ENCODE results near the gene PLA2G7.

Gene PLA2G7

DNA sequence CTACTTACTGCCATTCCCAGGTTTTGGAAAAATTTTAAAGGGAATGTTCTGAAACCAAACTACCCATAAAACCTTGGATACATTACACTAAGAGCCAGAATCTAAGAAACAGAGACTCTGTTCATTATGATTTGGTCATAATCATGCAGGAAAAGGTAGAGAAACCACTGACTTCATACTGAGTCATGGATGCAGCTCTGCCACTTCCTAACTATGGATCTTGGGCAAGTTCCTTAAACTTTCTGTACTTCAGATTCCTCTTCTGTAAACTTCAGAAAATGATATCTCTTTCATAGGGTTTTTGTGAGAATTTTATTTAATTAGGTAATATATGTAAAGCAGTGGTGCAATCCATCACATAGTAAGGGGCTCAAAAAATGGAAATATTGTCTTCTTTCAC is 20.0 kb downstream of the PLA2G7 start:
- DNase-seq (ENCODE audit: extremely low read depth, insufficient read length) = no peak
- no peaks in the 10 kb centered on the region for H3K36me3 ChIP-seq (ENCODE audit: control insufficient read depth, insufficient read depth, low read length)
- no peaks in the 10 kb centered on the region for H3K27me3 ChIP-seq (replicated peaks; ENCODE audit: control insufficient read depth, insufficient read depth, low read length)
- no peak overlapping the region for H3K4me3 ChIP-seq (replicated peaks; ENCODE audit: low read depth, low read length)
- TF ChIP-seq, protein P1, sequence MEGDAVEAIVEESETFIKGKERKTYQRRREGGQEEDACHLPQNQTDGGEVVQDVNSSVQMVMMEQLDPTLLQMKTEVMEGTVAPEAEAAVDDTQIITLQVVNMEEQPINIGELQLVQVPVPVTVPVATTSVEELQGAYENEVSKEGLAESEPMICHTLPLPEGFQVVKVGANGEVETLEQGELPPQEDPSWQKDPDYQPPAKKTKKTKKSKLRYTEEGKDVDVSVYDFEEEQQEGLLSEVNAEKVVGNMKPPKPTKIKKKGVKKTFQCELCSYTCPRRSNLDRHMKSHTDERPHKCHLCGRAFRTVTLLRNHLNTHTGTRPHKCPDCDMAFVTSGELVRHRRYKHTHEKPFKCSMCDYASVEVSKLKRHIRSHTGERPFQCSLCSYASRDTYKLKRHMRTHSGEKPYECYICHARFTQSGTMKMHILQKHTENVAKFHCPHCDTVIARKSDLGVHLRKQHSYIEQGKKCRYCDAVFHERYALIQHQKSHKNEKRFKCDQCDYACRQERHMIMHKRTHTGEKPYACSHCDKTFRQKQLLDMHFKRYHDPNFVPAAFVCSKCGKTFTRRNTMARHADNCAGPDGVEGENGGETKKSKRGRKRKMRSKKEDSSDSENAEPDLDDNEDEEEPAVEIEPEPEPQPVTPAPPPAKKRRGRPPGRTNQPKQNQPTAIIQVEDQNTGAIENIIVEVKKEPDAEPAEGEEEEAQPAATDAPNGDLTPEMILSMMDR (IDR thresholded peaks at IDR 0.05; ENCODE audit: insufficient read depth, low read length, poor library complexity, severe bottlenecking) = no peak

DNA sequence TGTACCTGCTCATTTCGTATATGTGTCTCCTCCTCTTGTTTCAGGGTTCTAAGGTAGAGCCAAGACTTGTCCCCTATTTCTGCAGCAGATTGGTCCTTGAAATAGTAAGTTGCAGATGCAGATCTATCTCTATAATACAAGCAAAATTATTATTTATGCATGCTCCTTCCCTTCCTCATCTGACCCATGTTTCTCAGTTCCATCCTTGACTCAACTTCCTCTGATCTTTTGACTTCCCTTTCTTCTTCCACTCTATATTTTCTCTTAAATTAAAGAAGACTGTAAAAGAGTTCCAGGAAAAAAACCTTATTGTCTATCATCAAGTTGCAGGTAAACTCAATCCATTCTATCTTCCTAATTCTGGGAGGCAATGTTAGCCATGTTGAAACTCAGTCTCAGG is 23.7 kb downstream of the PLA2G7 start:
- Histone ChIP-seq H3K4me3 (replicated peaks; ENCODE audit: low read depth, low read length) (no peak overlapping the region), H3K27me3 (replicated peaks; ENCODE audit: control insufficient read depth, insufficient read depth, low read length) (no peaks in the 10 kb centered on the region), H3K36me3 (ENCODE audit: control insufficient read depth, insufficient read depth, low read length) (no peaks in the 10 kb centered on the region)
- TF ChIP-seq, protein P1 (IDR thresholded peaks at IDR 0.05; ENCODE audit: insufficient read depth, low read length, poor library complexity, severe bottlenecking) = no peak
- no peak for DNase-seq (ENCODE audit: extremely low read depth, insufficient read length)

DNA sequence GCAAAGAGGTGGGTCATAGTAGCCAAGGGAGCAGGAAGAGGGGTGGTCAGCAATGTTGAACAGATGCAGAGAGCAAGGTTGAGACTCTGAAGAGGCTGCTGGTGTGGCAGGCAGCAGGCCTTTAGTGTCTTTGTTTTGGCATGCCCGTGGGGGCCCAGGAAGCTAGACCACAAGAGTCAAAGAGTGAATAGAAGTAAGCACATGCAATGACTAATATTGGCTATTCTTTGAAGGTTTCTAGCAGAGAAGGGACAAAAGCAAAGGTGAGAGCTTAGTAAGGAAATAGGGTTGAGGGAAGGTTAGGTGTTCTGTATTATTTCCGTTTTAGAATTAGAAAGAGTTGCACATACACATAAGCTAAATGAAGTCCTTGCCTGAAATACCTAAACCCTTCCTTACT is 28.7 kb downstream of the PLA2G7 start:
- H3K36me3 ChIP-seq (ENCODE audit: control insufficient read depth, insufficient read depth, low read length) = no peaks in the 10 kb centered on the region
- no peaks in the 10 kb centered on the region for H3K27me3 ChIP-seq (replicated peaks; ENCODE audit: control insufficient read depth, insufficient read depth, low read length)
- no peak for DNase-seq (ENCODE audit: extremely low read depth, insufficient read length)
- TF ChIP-seq, protein P1 (IDR thresholded peaks at IDR 0.05; ENCODE audit: insufficient read depth, low read length, poor library complexity, severe bottlenecking) = no peak
- no peak overlapping the region for H3K4me3 ChIP-seq (replicated peaks; ENCODE audit: low read depth, low read length)

DNA sequence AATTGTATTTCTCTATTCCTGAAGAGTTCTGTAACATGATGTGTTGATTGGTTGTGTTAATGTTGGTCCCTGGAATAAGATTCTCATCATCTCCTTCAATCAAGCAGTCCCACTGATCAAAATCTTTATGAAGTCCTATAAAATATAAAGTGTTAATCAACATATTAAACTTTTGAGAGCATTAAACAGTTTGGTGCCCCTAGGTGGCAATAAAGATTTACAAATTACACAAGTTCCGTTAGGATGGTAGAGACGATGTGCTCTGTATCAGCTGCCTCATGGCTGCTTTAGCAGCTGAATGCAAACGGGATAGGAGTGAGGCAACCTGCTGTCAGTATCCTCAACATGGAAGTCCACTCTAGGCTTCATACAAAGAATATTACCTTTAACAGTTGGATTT is 30.6 kb downstream of the PLA2G7 start:
- no peak for DNase-seq (ENCODE audit: extremely low read depth, insufficient read length)
- no peaks in the 10 kb centered on the region for H3K27me3 ChIP-seq (replicated peaks; ENCODE audit: control insufficient read depth, insufficient read depth, low read length)
- no peaks in the 10 kb centered on the region for H3K36me3 ChIP-seq (ENCODE audit: control insufficient read depth, insufficient read depth, low read length)
- no peak overlapping the region for H3K4me3 ChIP-seq (replicated peaks; ENCODE audit: low read depth, low read length)
- TF ChIP-seq, protein P1 (IDR thresholded peaks at IDR 0.05; ENCODE audit: insufficient read depth, low read length, poor library complexity, severe bottlenecking) = no peak

DNA sequence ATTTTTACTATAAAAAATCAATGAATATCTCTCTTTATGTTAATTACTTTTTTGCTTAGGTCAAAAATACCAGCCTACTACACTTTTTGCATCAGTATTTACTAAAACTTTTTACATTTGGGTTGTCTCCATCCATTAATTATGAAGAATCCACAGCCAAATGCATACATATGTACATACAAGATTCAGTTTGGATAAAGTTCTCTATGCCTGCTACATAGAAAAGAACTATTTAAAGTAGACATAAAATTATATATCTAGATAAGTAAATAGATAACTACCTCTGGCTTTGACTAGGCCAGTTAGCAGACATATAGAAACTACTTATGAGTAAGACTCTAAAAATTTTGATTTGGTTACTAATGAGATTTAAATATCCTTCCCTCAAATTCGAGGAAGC is 35.2 kb downstream of the PLA2G7 start:
- H3K27me3 ChIP-seq (replicated peaks; ENCODE audit: control insufficient read depth, insufficient read depth, low read length) = no peaks in the 10 kb centered on the region
- no peaks in the 10 kb centered on the region for H3K36me3 ChIP-seq (ENCODE audit: control insufficient read depth, insufficient read depth, low read length)
- TF ChIP-seq, protein P1 (IDR thresholded peaks at IDR 0.05; ENCODE audit: insufficient read depth, low read length, poor library complexity, severe bottlenecking) = no peak
- DNase-seq (ENCODE audit: extremely low read depth, insufficient read length) = no peak
- H3K4me3 ChIP-seq (replicated peaks; ENCODE audit: low read depth, low read length) = no peak overlapping the region

DNA sequence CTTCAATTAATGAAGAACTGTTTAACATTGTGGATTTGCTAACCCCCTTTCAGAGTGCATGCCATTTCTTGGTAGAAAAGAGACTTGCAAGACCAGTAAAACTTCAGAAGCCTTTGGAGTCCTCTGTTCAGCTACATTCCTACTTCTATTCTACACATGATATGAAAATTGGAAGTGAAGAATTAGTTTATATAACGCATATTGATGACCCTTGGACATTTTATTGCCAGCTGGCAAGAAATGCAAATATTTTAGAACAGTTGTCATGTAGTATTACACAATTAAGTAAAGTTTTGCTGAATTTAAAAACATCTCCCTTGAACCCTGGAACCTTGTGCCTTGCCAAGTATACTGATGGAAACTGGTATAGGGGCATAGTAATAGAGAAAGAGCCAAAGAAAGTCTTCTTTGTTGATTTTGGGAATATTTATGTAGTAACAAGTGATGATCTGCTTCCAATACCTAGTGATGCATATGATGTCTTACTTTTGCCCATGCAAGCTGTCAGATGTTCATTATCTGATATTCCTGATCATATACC is 44.2 kb downstream of the PLA2G7 start:
- no peaks in the 10 kb centered on the region for H3K36me3 ChIP-seq (ENCODE audit: control insufficient read depth, insufficient read depth, low read length)
- H3K27me3 ChIP-seq (replicated peaks; ENCODE audit: control insufficient read depth, insufficient read depth, low read length) = no peaks in the 10 kb centered on the region; the same call in 1 of the 2 replicates
- no peak overlapping the region for H3K4me3 ChIP-seq (replicated peaks; ENCODE audit: low read depth, low read length)
- no peak for DNase-seq (ENCODE audit: extremely low read depth, insufficient read length)
- TF ChIP-seq, protein P1 (IDR thresholded peaks at IDR 0.05; ENCODE audit: insufficient read depth, low read length, poor library complexity, severe bottlenecking) = no peak

All from GM06990 (cell line).